HPDE6-E6E7 (cell line): ENCODE data around the gene GLOD5.

Experiments
- DNase-seq: peaks from one replicate; pipeline ENCODE4 v3.0.0; 2011; ENCODE audit warnings: missing footprints; ENCODE audit errors: extremely low spot score

The GLOD5 gene

DNA sequence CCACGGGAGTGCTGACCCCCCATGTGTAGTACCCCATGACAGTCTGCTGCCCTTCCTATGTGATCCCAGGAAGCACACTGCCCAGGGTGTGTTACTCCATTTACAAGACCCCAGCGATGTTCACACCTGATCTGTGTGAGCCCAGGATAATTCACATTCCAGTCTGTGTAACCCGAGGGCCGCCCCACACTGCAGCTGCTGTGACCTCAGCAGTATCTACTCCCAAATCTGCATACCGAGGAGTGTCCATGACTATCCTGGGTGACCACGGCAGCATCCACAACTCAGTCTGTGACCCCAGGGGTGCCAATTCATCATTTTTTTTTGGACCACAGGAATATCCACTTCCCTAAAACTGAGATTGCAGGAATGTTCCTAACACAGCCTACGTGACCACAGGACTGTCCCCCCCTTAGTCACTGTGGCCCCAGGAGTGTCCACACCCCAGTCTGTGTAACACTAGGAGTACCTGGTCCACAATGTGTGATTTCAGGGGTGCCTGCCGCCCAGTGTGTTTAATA lies 7.8 kb upstream of the GLOD5 start:
- DNase-seq = no peak

GRCh38 chrX:48754238-48754637 lies 7.3 kb upstream of the GLOD5 start:
- no peak for DNase-seq

DNA sequence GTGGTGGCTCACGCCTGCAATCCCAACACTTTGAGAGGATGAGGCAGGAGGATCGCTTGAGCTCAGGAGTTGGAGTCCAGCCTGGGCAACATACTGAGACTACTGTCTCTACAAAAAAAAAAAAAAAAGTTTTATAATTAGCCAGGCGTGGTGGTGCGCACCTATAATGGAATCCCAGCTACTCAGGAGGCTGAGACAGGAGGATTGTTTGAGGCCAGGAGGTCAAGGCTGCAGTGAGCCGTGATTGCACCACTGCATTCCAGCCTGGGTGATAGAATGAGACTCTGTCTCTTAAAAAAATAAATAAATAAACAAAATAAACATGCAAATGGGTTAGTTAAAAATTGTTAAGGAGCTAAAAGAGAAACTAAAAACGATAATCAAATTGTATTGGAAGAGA lies 7.7 kb downstream of the GLOD5 start:
- DNase-seq = no peak

GRCh38 chrX:48770296-48770695 lies 8.7 kb downstream of the GLOD5 start:
- no peak for DNase-seq

GRCh38 chrX:48772602-48773001 lies 11.1 kb downstream of the GLOD5 start:
- no peak for DNase-seq

- DNase-seq = no peak
Measured at GRCh38 chrX:48776818-48777439, 15.4 kb downstream of the GLOD5 start.

DNA sequence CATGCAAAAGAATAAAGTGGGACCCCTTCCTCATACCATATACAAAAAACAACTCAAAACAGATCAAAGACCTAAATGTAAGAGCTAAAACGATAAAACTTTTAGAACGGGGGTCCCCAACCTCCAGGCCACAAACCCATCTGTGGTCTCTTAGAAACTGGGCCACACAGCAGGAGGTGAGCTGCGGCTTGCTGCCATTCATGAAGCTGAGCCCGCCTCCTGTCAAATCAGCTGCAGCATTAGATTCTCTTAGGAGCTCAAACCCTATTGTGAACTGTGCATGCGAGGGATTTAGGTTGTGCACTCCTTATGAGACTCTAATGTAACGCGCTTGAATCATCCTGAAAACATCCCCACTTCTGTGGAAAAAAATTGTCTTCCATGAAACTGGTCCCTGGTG lies 17.9 kb downstream of the GLOD5 start:
- no peak for DNase-seq

DNA sequence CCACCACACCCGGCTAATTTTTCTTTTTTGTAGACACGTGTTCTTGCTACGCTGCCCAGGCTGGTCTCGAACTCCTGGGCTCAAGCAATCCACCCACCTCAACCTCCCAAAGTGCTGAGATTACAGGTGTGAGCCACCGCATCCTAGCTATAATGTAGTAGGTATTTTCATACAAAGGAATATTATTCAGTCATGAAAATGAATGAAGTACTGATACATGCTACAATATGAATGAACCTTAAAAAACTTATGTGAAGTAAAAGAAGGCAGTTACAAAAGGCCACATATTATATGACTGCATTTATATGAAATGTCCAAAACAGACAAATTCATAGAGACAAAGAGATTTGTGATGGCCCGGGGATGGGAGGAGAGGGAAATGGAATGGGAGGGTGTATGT lies 20.2 kb downstream of the GLOD5 start:
- no peak for DNase-seq

GRCh38 chrX:48782216-48782615 lies 20.7 kb downstream of the GLOD5 start:
- DNase-seq = no peak

DNA sequence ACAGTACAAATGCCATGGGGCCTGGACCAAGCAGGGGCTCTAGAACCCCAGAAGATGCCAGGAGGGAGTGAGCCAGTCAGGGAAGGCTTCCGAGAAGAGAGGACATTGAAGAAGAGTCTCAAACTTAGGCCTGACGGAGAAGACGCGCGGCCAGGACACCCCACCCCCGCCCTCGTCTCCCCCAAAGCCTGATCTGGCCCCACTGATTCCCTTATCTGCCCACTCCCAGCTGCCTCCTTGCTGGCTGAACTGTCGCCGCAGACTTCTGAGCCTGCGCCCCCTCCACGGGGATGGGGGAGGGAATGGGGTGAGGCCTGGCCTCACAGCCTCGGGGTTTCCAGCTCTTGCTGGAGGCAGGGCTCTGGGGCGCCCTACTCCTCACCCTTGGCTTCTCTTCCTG lies 21.2 kb downstream of the GLOD5 start:
- DNase-seq = no peak

DNA sequence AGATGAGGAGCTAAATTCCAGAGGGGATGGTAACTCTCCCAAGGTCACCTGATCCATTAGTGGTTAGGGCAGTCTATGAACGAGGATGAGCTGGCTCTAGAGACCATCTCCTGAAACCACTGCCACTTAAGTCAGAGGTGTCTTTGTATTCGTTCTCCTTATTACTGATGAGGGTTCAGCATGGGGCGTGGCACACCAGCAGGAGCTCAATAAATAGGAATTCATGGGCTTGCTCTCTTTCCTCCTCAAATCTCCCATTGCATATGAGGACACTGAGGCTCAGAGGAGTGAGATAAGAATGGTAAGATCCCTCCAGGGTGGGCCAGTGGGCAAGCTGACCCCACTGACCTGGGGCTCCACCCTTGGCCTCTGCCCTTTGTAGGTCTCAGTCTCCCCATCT lies 23.2 kb downstream of the GLOD5 start:
- no peak for DNase-seq

- DNase-seq = no peak
Measured at GRCh38 chrX:48785186-48785539, 23.6 kb downstream of the GLOD5 start.

DNA sequence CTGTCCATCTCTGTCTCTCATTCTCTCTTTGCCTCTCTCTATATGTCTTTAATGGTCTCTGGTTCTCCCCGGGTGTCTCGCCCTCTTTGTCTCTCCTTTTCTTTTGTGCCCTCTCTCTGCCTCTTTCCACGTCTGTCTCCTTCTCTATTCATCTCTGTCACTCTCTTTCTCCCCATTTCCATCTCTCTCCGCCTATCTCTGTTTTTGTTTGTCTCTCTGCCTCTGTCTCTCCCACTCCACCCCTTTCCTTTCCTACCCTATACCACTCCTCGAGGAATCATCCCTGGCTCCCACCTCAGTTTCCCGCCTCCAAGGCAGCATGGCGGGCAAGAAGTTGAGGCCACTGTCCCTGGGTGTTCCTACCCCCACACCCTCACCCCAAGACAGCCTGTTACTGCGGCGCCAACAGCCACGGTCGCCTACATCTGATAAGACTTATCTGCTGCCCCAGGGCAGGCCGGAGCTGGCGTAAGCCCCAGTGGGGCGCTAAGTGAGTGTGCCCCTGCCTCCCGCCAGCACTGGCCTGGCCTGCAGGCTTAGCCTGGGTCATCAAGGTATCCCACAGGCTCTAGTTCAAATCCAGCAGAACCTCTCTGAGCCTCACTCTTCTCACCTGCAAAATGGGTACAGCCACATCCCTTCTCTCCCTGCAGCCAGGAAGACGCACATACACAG lies 24.1 kb downstream of the GLOD5 start:
- DNase-seq = no peak

DNA sequence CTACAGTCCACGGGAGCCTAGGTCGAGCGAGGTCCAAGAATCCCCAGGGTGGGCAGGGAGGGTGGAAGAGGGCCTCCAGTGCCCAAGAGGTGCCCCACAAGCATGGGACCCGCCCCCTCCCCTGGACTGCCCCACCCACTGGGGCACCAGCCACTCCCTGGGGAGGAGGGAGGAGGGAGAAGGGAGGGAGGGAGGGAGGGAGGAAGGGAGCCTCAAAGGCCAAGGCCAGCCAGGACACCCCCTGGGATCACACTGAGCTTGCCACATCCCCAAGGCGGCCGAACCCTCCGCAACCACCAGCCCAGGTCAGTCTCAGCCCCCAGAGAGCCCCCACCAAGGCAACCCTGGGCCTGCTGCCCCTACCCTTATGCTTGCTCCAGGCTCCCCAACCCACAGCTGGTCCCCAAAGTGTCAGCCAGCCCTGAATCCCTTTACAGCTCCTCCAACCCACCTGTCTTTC lies 24.8 kb downstream of the GLOD5 start, which contains the start of gene GATA1:
GATA1 (plus strand) TSS at position 250 of the 460 bp plus-strand sequence. CDS start 4,520 bp downstream, outside the sequence.
- no peak for DNase-seq

DNA sequence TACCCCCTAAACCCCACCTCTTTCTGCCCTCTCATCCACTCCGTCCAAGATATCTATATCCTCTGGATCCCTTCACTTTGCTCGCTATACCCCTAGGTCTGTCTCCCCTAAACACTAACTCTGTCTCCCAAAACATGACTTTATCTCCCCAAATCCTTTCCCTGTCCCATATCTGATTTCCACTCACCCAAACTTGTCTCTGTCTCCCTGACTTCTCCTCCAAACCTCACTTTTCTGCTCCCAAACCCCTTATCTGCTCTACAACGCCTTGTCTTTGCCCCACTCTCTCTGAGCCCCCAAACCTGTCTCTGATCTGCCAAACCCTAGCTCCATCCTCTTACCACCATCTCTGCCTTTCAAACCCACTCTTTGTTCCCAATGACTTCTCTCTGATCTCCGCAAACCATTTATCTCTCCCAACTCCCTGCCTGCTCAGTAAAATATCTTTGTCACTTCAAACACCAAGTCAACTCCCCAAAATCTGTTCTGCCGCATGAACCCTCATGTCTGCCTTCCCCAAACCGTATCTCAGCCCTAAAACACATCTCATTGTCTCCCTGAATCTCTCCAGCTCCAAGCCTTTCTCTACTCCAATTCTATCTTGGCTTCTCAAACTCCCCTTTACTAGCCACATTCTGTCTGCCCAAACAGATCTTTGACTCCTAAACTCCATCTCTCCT lies 25.4 kb downstream of the GLOD5 start:
- DNase-seq = no peak

- no peak for DNase-seq
Measured at GRCh38 chrX:48787505-48788443, 26.2 kb downstream of the GLOD5 start.

GRCh38 chrX:48789366-48790220 lies 28.0 kb downstream of the GLOD5 start:
- no peak for DNase-seq

DNA sequence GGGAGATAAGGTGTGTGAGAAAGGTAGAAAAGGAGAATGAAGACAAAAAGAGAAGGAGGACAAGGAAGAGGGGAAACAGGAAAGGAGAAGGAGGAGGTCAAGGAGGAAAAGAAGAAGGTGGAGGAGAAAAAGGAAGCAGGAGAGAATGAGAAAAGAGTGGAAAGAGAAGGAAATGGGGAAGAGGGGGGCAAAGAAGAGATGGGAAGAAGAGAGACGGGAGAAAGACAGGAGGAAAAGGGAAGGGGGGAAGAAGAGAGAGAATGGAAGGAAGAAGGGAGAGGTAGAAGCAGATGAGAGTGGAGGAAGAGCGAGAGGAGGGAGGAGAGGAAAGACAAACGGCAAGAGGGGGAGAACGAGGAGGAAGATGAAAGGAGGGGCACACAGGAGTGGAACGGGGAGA lies 28.9 kb downstream of the GLOD5 start:
- no peak for DNase-seq

GRCh38 chrX:48791063-48791820 lies 29.7 kb downstream of the GLOD5 start:
- DNase-seq = no peak

DNA sequence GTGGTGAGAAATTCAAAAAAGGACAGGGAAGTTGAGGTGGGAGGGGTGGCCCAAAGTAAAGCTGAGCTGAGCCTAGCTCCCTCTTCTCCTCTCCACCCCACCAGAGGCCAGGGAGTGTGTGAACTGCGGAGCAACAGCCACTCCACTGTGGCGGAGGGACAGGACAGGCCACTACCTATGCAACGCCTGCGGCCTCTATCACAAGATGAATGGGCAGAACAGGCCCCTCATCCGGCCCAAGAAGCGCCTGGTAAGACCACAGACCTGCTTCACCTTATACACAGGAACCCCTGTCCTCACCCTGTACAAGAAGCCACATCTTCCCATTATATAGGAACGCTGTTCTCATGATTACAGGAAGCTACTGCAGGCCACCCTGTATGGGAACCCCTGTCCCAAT lies 30.7 kb downstream of the GLOD5 start:
- DNase-seq = no peak
